HCT116 (cell line): ENCODE results near the gene PCCA. TPM values are rescaled to one million over a fixed set of nuclear protein-coding genes. Genes with fewer than 3 reads are reported as not detected.

Experiments used
- ATAC-seq: fragments of 200-7000 bp; cut with Tn5 transposase; 2 replicates; pipeline ENCODE4 v1.9.1; 2020; ENCODE audit warnings: mild to moderate bottlenecking, moderate library complexity
- BruUV-seq: library from RNA; stranded (reverse); fragments of 400-500 nt; replicated peaks from 2 replicates; lab custom pipeline; 2021; lab: Mats Ljungman, UMichigan
- CTCF ChIA-PET: fragments of 300-600 bp; sonication (Branson Sonifier 250); formaldehyde crosslinking; loops from one replicate; lab custom pipeline; 2021; ENCODE audit warnings: antibody characterized with exemption; lab: Charles Lee
- POLR2A ChIA-PET: fragments of 300-600, 350-600 bp; sonication (Branson Sonifier 250); formaldehyde crosslinking; loops from one replicate; lab custom pipeline; 2021; ENCODE audit warnings: antibody characterized with exemption; lab: Charles Lee
- RAD21 ChIA-PET, 2 experiments: fragments of 300-600 bp; sonication (Branson Sonifier 250); formaldehyde crosslinking; loops; one replicate each; lab custom pipeline; 2023; ENCODE audit warnings: low total read pairs in 2 of 2; ENCODE audit not compliant: uncharacterized antibody in 2 of 2, unreplicated experiment in 2 of 2, low non-redundant PET in 1 of 2; lab: Charles Lee
- DNase-seq: peaks from one replicate; pipeline ENCODE4 v3.0.0-alpha.2; 2010; ENCODE audit warnings: low read depth, low spot score
- H2AFZ ChIP-seq: fragments of 200-600 bp; shearing (Covaris generic), sonication (generic); 2 replicates; pipeline ENCODE4 v1.6.1; 2017; ENCODE audit warnings: low read depth, mixed run types, mixed read lengths, antibody characterized with exemption, low read length; ENCODE audit not compliant: poor library complexity, severe bottlenecking
- H3K27ac ChIP-seq: 2 replicates; pipeline ENCODE4 v1.5.1; 2012; ENCODE audit warnings: low read depth, low read length
- H3K27me3 ChIP-seq: fragments of 200-600 bp; sonication (generic); 2 replicates; pipeline ENCODE4 v1.6.1; 2016; ENCODE audit warnings: mixed run types, low read length, mixed read lengths; ENCODE audit not compliant: insufficient read depth
- H3K36me3 ChIP-seq, 2 experiments: fragments of 200-500 bp in 1 of 2; fragments of 200-600 bp in 1 of 2; sonication (Bioruptor generic) in 1 of 2; sonication (generic) in 1 of 2; 2 replicates each; pipeline versions ENCODE4 v1.5.1 to v1.6.1; 2014 to 2016; ENCODE audit warnings: low read length in 2 of 2, inconsistent platforms in 1 of 2, mixed read lengths in 1 of 2, mixed run types in 1 of 2; ENCODE audit not compliant: insufficient read depth in 2 of 2, control insufficient read depth in 1 of 2
- H3K4me1 ChIP-seq, 2 experiments: fragments of 200-600 bp in 1 of 2; sonication (generic) in 1 of 2; 2 replicates each; pipeline versions ENCODE4 v1.5.1 to v1.6.1; 2012 to 2017; ENCODE audit warnings: low read length in 2 of 2, inconsistent platforms in 1 of 2, mild to moderate bottlenecking in 1 of 2, mixed read lengths in 1 of 2, mixed run types in 1 of 2, moderate library complexity in 1 of 2; ENCODE audit not compliant: insufficient read depth in 2 of 2, control insufficient read depth in 1 of 2
- H3K4me2 ChIP-seq: fragments of 200-600 bp; sonication (generic); 2 replicates; pipeline ENCODE4 v1.6.1; 2017; ENCODE audit warnings: mixed run types, low read length, mixed read lengths
- H3K4me3 ChIP-seq, 2 experiments: fragments of 200-600 bp in 1 of 2; sonication (generic) in 1 of 2; replicated peaks in 1 of 2; 2 replicates each; pipeline ENCODE4 v1.5.1; 2011 to 2016; ENCODE audit warnings: low read length in 2 of 2, control low read depth in 1 of 2, low read depth in 1 of 2, mild to moderate bottlenecking in 1 of 2, mixed read lengths in 1 of 2, mixed run types in 1 of 2
- H3K79me2 ChIP-seq: fragments of 200-600 bp; sonication (generic); 2 replicates; pipeline ENCODE4 v1.6.1; 2017; ENCODE audit warnings: mild to moderate bottlenecking, mixed run types, low read length, moderate library complexity, mixed read lengths; ENCODE audit not compliant: insufficient read depth
- H3K9ac ChIP-seq: fragments of 200-600 bp; sonication (generic); 2 replicates; pipeline ENCODE4 v1.6.1; 2016; ENCODE audit warnings: low read length, mixed read lengths
- H3K9me2 ChIP-seq: fragments of 200-600 bp; sonication (generic), shearing (Covaris generic); 2 replicates; pipeline ENCODE4 v1.6.1; 2017; ENCODE audit warnings: mixed run types, mild to moderate bottlenecking, moderate library complexity; ENCODE audit not compliant: insufficient read depth
- H3K9me3 ChIP-seq, 2 experiments: fragments of 200-500 bp in 1 of 2; fragments of 200-600 bp in 1 of 2; sonication (Bioruptor generic) in 1 of 2; sonication (generic) in 1 of 2; 2 replicates each; pipeline ENCODE4 v1.6.1; 2014 to 2017; ENCODE audit warnings: low read length in 2 of 2, mixed read lengths in 2 of 2, inconsistent platforms in 1 of 2, low read depth in 1 of 2, mild to moderate bottlenecking in 1 of 2, mixed run types in 1 of 2, moderate library complexity in 1 of 2; ENCODE audit not compliant: control insufficient read depth in 1 of 2, insufficient read depth in 1 of 2
- H4K20me1 ChIP-seq: fragments of 200-600 bp; sonication (generic), shearing (Covaris generic); 2 replicates; pipeline ENCODE4 v1.6.1; 2017; ENCODE audit warnings: mixed run types, mild to moderate bottlenecking, moderate library complexity; ENCODE audit not compliant: insufficient read depth
- CBX3 ChIP-seq: IDR thresholded peaks from 2 replicates; pipeline ENCODE4 v1.6.1; 2012; ENCODE audit warnings: low read depth
- EGR1 ChIP-seq: IDR thresholded peaks from 2 replicates; pipeline ENCODE4 v1.6.1; 2012; ENCODE audit warnings: low read depth
- ELF1 ChIP-seq: IDR thresholded peaks from 2 replicates; pipeline ENCODE4 v1.6.1; 2012; ENCODE audit warnings: low read depth, borderline replicate concordance
- EZH2phosphoT487 ChIP-seq: fragments of 200-600 bp; IDR thresholded peaks from 2 replicates; pipeline ENCODE4 v1.6.1; 2018; ENCODE audit warnings: antibody characterized with exemption, borderline replicate concordance
- POLR2A ChIP-seq: IDR thresholded peaks from 2 replicates; pipeline ENCODE4 v1.7.0; 2011; ENCODE audit warnings: borderline replicate concordance; ENCODE audit not compliant: insufficient read depth, insufficient read length; ENCODE audit errors: extremely low read depth
- RAD21 ChIP-seq: IDR thresholded peaks from 2 replicates; pipeline ENCODE4 v1.6.1; 2012; ENCODE audit warnings: low read depth, mild to moderate bottlenecking
- SIN3A ChIP-seq: IDR thresholded peaks from 2 replicates; pipeline ENCODE4 v1.6.1; 2012; ENCODE audit warnings: low read depth
- SP1 ChIP-seq: IDR thresholded peaks from 2 replicates; pipeline ENCODE4 v1.6.1; 2012; ENCODE audit warnings: low read depth
- TCF7L2 ChIP-seq: IDR thresholded peaks from 2 replicates; pipeline ENCODE4 v1.7.0; 2011; ENCODE audit warnings: borderline replicate concordance, inconsistent platforms; ENCODE audit not compliant: insufficient read depth, insufficient read length; ENCODE audit errors: extremely low read depth
- ZNF274 ChIP-seq: fragments of 200-500 bp; sonication (Bioruptor generic); IDR thresholded peaks from 2 replicates; pipeline ENCODE4 v1.6.1; 2014; ENCODE audit warnings: mild to moderate bottlenecking, low read depth, low read length, inconsistent platforms
- intact Hi-C: fragments of 100-400 bp; cut with micrococcal nuclease; formaldehyde crosslinking; loops from 2 replicates; pipeline ENCODE4 v1.10.0; 2022
- total RNA-seq: library from RNA; stranded (reverse); gene quantifications from one replicate; pipeline ENCODE4 v1.2.1, GENCODE V29; 2021; ENCODE audit not compliant: unreplicated experiment
- TF ChIP-seq, protein P1 (sequence below): IDR thresholded peaks from 2 replicates; pipeline ENCODE4 v1.6.1; 2012
- TF ChIP-seq, protein P2 (sequence below): IDR thresholded peaks from 2 replicates; pipeline ENCODE4 v1.6.1; 2011; ENCODE audit warnings: mild to moderate bottlenecking, low read length, moderate library complexity; ENCODE audit not compliant: insufficient replicate concordance; ENCODE audit errors: extremely low read depth
- TF ChIP-seq, protein P3 (sequence below): IDR thresholded peaks from 2 replicates; pipeline ENCODE4 v1.6.1; 2012
- TF ChIP-seq, protein P4 (sequence below): IDR thresholded peaks from 2 replicates; pipeline ENCODE4 v1.6.1; 2012; ENCODE audit warnings: low read depth
- TF ChIP-seq, protein P5 (sequence below), 3 experiments: fragments of 200-600 bp in 1 of 3; sonication (generic) in 1 of 3; IDR thresholded peaks in 2 of 3; conservative IDR thresholded peaks in 1 of 3; 2 replicates each; pipeline ENCODE4 v1.5.1; 2012 to 2017; ENCODE audit warnings: low read depth in 2 of 3, low read length in 2 of 3, antibody characterized with exemption in 1 of 3, borderline replicate concordance in 1 of 3, control low read depth in 1 of 3, mild to moderate bottlenecking in 1 of 3, mixed read lengths in 1 of 3, mixed run types in 1 of 3, moderate library complexity in 1 of 3; ENCODE audit not compliant: insufficient read depth in 1 of 3

Gene PCCA
- total RNA-seq, 1 experiment from 2014 or later, result 23.0 TPM

DNA sequence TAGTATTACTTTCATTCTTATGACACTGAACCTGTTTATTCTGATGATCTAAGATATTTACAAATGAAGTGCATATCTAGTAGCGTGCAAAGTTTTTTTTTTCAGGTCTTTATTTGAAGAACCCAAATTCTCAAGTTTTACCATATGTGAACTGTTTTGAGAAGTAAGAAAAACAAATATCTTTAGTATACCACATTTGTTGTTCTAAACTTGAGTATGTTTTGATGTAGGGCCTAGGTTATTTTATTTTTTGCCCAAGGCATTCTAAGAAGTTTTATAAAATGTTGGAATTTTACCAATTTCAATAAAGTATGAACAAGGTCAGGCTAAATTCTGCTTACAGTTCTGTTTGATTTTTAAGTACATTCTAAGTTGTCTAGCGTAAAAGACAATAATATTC lies 213.5 kb downstream of the PCCA start:
- H3K4me1 ChIP-seq, result no peaks in the 10 kb centered on the region
- H3K9me2 ChIP-seq, result no peaks in the 10 kb centered on the region
- H3K9me3 ChIP-seq, result no peaks in the 10 kb centered on the region
- DNase-seq (no peak), ATAC-seq (no peak)
- ChIA-PET CTCF (no interaction called here), POLR2A (no interaction called here), RAD21 (no interaction called here)
- TF ChIP-seq, protein P1, sequence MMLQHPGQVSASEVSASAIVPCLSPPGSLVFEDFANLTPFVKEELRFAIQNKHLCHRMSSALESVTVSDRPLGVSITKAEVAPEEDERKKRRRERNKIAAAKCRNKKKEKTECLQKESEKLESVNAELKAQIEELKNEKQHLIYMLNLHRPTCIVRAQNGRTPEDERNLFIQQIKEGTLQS, result no peak
- TF ChIP-seq POLR2A (no peak), TCF7L2 (no peak), EGR1 (no peak), CBX3 (no peak), ZNF274 (no peak), SIN3A (no peak), EZH2phosphoT487 (no peak), RAD21 (no peak), ELF1 (no peak), SP1 (no peak)
- TF ChIP-seq, protein P2, sequence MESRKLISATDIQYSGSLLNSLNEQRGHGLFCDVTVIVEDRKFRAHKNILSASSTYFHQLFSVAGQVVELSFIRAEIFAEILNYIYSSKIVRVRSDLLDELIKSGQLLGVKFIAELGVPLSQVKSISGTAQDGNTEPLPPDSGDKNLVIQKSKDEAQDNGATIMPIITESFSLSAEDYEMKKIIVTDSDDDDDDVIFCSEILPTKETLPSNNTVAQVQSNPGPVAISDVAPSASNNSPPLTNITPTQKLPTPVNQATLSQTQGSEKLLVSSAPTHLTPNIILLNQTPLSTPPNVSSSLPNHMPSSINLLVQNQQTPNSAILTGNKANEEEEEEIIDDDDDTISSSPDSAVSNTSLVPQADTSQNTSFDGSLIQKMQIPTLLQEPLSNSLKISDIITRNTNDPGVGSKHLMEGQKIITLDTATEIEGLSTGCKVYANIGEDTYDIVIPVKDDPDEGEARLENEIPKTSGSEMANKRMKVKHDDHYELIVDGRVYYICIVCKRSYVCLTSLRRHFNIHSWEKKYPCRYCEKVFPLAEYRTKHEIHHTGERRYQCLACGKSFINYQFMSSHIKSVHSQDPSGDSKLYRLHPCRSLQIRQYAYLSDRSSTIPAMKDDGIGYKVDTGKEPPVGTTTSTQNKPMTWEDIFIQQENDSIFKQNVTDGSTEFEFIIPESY, result no peak
- TF ChIP-seq, protein P3, sequence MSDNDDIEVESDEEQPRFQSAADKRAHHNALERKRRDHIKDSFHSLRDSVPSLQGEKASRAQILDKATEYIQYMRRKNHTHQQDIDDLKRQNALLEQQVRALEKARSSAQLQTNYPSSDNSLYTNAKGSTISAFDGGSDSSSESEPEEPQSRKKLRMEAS, result no peak
- TF ChIP-seq, protein P4, sequence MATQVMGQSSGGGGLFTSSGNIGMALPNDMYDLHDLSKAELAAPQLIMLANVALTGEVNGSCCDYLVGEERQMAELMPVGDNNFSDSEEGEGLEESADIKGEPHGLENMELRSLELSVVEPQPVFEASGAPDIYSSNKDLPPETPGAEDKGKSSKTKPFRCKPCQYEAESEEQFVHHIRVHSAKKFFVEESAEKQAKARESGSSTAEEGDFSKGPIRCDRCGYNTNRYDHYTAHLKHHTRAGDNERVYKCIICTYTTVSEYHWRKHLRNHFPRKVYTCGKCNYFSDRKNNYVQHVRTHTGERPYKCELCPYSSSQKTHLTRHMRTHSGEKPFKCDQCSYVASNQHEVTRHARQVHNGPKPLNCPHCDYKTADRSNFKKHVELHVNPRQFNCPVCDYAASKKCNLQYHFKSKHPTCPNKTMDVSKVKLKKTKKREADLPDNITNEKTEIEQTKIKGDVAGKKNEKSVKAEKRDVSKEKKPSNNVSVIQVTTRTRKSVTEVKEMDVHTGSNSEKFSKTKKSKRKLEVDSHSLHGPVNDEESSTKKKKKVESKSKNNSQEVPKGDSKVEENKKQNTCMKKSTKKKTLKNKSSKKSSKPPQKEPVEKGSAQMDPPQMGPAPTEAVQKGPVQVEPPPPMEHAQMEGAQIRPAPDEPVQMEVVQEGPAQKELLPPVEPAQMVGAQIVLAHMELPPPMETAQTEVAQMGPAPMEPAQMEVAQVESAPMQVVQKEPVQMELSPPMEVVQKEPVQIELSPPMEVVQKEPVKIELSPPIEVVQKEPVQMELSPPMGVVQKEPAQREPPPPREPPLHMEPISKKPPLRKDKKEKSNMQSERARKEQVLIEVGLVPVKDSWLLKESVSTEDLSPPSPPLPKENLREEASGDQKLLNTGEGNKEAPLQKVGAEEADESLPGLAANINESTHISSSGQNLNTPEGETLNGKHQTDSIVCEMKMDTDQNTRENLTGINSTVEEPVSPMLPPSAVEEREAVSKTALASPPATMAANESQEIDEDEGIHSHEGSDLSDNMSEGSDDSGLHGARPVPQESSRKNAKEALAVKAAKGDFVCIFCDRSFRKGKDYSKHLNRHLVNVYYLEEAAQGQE, result no peak
- TF ChIP-seq, protein P5, sequence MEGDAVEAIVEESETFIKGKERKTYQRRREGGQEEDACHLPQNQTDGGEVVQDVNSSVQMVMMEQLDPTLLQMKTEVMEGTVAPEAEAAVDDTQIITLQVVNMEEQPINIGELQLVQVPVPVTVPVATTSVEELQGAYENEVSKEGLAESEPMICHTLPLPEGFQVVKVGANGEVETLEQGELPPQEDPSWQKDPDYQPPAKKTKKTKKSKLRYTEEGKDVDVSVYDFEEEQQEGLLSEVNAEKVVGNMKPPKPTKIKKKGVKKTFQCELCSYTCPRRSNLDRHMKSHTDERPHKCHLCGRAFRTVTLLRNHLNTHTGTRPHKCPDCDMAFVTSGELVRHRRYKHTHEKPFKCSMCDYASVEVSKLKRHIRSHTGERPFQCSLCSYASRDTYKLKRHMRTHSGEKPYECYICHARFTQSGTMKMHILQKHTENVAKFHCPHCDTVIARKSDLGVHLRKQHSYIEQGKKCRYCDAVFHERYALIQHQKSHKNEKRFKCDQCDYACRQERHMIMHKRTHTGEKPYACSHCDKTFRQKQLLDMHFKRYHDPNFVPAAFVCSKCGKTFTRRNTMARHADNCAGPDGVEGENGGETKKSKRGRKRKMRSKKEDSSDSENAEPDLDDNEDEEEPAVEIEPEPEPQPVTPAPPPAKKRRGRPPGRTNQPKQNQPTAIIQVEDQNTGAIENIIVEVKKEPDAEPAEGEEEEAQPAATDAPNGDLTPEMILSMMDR (IDR thresholded peaks at IDR 0.05 in 2 of 3, conservative IDR thresholded peaks at IDR 0.05 in 1 of 3; ENCODE audit: borderline replicate concordance in 1 of 3, insufficient read depth in 1 of 3, low read depth in 2 of 3, low read length in 2 of 3), result no peak
- no peaks in the 10 kb centered on the region for H4K20me1 ChIP-seq
- no peak overlapping the region for H3K9ac ChIP-seq
- intact Hi-C loops, result no loop called here
- H3K79me2 ChIP-seq, result no peaks in the 10 kb centered on the region
- H3K27ac ChIP-seq, result no peak overlapping the region
- no TSS peak for BruUV-seq
- H3K36me3 ChIP-seq, result no peaks in the 10 kb centered on the region
- no peaks in the 10 kb centered on the region for H3K27me3 ChIP-seq
- H2AFZ ChIP-seq, result no peak overlapping the region
- no peak overlapping the region for H3K4me2 ChIP-seq
- no peak overlapping the region for H3K4me3 ChIP-seq
